HL-60 (cell line): ENCODE measurements around the gene PELO.

Experiments used
- POLR2AphosphoS5 ChIP-seq: IDR thresholded peaks from 2 replicates; pipeline ENCODE4 v1.6.1; 2012; ENCODE audit warnings: low read depth
- TF ChIP-seq, protein P1 (sequence below): IDR thresholded peaks from one replicate; pipeline ENCODE4 v1.5.1; 2011; ENCODE audit warnings: low read length, control low read depth, inconsistent platforms; ENCODE audit not compliant: insufficient read depth
- TF ChIP-seq, protein P2 (sequence below): IDR thresholded peaks from 2 replicates; pipeline ENCODE4 v1.6.1; 2012; ENCODE audit warnings: low read depth; ENCODE audit not compliant: insufficient replicate concordance

DNA sequence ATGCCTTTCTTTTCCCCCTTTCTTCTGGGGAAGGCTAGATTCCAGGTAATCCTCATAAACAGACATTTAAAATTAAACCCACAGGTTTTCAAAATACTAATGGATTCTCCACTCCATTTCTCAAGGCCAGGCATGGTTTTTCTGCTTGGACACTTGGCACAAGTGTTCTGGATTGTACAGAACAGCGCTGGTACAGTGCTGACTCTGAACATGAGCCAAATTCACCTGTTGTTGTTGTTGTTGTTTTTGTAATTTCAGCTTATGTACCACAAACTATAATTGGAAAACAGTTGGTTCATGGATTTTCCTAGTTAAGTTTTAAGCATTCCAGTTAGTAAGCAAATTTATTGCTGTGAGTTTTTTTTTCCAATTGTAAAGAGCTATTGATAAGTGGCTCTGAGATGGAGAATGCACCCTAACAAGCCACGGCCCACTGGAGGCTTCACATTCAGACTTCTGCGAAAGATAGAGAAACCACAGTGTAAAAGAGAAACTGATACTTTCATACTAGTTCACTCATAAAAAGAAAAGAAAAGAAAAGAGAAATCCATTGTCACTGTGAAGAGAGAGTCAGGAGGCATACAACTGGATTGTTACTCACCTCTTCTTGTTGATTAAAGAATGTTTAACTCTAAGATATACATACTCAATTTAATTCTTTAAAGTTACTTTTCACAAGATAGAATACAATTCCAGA, 16.2 kb upstream of the PELO start:
- TF ChIP-seq, protein P1, sequence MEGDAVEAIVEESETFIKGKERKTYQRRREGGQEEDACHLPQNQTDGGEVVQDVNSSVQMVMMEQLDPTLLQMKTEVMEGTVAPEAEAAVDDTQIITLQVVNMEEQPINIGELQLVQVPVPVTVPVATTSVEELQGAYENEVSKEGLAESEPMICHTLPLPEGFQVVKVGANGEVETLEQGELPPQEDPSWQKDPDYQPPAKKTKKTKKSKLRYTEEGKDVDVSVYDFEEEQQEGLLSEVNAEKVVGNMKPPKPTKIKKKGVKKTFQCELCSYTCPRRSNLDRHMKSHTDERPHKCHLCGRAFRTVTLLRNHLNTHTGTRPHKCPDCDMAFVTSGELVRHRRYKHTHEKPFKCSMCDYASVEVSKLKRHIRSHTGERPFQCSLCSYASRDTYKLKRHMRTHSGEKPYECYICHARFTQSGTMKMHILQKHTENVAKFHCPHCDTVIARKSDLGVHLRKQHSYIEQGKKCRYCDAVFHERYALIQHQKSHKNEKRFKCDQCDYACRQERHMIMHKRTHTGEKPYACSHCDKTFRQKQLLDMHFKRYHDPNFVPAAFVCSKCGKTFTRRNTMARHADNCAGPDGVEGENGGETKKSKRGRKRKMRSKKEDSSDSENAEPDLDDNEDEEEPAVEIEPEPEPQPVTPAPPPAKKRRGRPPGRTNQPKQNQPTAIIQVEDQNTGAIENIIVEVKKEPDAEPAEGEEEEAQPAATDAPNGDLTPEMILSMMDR = no peak
- TF ChIP-seq, protein P2, sequence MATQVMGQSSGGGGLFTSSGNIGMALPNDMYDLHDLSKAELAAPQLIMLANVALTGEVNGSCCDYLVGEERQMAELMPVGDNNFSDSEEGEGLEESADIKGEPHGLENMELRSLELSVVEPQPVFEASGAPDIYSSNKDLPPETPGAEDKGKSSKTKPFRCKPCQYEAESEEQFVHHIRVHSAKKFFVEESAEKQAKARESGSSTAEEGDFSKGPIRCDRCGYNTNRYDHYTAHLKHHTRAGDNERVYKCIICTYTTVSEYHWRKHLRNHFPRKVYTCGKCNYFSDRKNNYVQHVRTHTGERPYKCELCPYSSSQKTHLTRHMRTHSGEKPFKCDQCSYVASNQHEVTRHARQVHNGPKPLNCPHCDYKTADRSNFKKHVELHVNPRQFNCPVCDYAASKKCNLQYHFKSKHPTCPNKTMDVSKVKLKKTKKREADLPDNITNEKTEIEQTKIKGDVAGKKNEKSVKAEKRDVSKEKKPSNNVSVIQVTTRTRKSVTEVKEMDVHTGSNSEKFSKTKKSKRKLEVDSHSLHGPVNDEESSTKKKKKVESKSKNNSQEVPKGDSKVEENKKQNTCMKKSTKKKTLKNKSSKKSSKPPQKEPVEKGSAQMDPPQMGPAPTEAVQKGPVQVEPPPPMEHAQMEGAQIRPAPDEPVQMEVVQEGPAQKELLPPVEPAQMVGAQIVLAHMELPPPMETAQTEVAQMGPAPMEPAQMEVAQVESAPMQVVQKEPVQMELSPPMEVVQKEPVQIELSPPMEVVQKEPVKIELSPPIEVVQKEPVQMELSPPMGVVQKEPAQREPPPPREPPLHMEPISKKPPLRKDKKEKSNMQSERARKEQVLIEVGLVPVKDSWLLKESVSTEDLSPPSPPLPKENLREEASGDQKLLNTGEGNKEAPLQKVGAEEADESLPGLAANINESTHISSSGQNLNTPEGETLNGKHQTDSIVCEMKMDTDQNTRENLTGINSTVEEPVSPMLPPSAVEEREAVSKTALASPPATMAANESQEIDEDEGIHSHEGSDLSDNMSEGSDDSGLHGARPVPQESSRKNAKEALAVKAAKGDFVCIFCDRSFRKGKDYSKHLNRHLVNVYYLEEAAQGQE = no peak
- no peak for TF ChIP-seq POLR2AphosphoS5
